Psoas muscle (tissue), 8 donors: Measurements from ENCODE around the gene CUBN. TPM values are rescaled to one million over a fixed set of nuclear protein-coding genes. Genes with fewer than 3 reads are reported as not detected.

Experiments used
- ATAC-seq, 4 donors: fragments of 200-7000 bp; cut with Tn5 transposase; one replicate each; pipeline ENCODE4 v1.9.1; 2020; ENCODE audit warnings: moderate library complexity in 3 of 4, mild to moderate bottlenecking in 2 of 4
- DNase-seq, 2 donors: peaks; one replicate each; pipeline ENCODE4 v3.0.0-alpha.2; 2020
- H3K27ac ChIP-seq: fragments of 200-600 bp; one replicate; pipeline ENCODE4 v1.8.0; 2022
- H3K27me3 ChIP-seq, 3 donors: fragments of 200-600 bp in 1 of 3; one replicate each; pipeline versions ENCODE4 v1.6.1 to v1.8.0; 2013 to 2022; ENCODE audit warnings: low read length in 2 of 3, mild to moderate bottlenecking in 2 of 3, moderate library complexity in 1 of 3; ENCODE audit not compliant: insufficient read depth in 3 of 3
- H3K36me3 ChIP-seq, 2 donors: fragments of 200-600 bp in 1 of 2; one replicate each; pipeline versions ENCODE4 v1.6.1 to v1.8.0; 2013 to 2022; ENCODE audit warnings: low read depth in 1 of 2, mild to moderate bottlenecking in 1 of 2, moderate library complexity in 1 of 2; ENCODE audit not compliant: insufficient read depth in 1 of 2
- H3K4me1 ChIP-seq: fragments of 200-600 bp; one replicate; pipeline ENCODE4 v1.8.0; 2022
- H3K4me3 ChIP-seq: fragments of 200-600 bp; one replicate; pipeline ENCODE4 v1.8.0; 2022; ENCODE audit warnings: mild to moderate bottlenecking
- H3K9me3 ChIP-seq: fragments of 200-600 bp; one replicate; pipeline ENCODE4 v1.8.0; 2022
- CTCF ChIP-seq: fragments of 200-600 bp; IDR thresholded peaks from one replicate; pipeline ENCODE4 v1.8.0; 2022; ENCODE audit warnings: antibody characterized with exemption
- WGBS, 3 donors: extraction: QIAGEN DNeasy Blood & Tissue Kit; methylation state at CpG; one replicate each; pipeline versions ENCODE4 v1.1.6 to v1.1.7; 2013; 5-methylcytosine and 5-hydroxymethylcytosine counted together
- intact Hi-C, 2 donors: fragments of 100-400 bp; cut with DNase I; formaldehyde crosslinking; loops; one replicate each; pipeline versions ENCODE4 v1.11.0 to v1.14.2; 2022
- long read RNA-seq, 2 donors: library from polyadenylated mRNA; unstranded; transcript quantifications; one replicate each; pipeline ENCODE4 v2.0.0, GENCODE V29; 2021
- polyA plus RNA-seq, 3 donors: library from polyadenylated mRNA; stranded (reverse); fragments of 200-250 nt; gene quantifications; one replicate each; pipeline ENCODE4 v1.2.3, GENCODE V29; 2013
- total RNA-seq, 4 donors: library from RNA; stranded (reverse); fragmentation: NEBNext Ultra II Directional in 2 of 4; extraction: Animal tissue kit (Norgen Biotek cat#: 25700) in 2 of 4; gene quantifications; one replicate each; pipeline versions ENCODE4 v1.2.1 to v1.2.4, GENCODE V29; 2021 to 2023
- donor health status: healthy with polysubstance abuse.
- donor health status: DM: no; HTN: no; CAD: no; lungs with moderate emphysema.
- donor health status: Bipolar disorder and iron deficiency.
- donor health status: healthy.
- donor health status: DM: yes; HTN: yes; CAD: no.
- donor health status: DM: no; HTN: no; CAD: no.
- donor health status: DM: no; HTN: no; CAD: no.
- donor health status: DM: yes; HTN: yes; CAD: no.

CUBN gene
- total RNA-seq (1 to 10 TPM in 1 of 4 donors, under 1 TPM in 3; 0.17 to 1.1 (median 0.45) TPM), polyA plus RNA-seq (under 1 TPM; 0.07 to 0.36 (median 0.12) TPM)
- long read RNA-seq, donor 1, partial matches to known transcripts = 0 of 1 reads
- long read RNA-seq, donor 1, other reads (novel, unspliced or antisense) = 1 of 1 reads
- long read RNA-seq, donor 2 = 0 reads

- no peaks in the 10 kb centered on the region for H3K36me3 ChIP-seq
- no peaks in the 10 kb centered on the region for H3K4me1 ChIP-seq
- H3K27me3 ChIP-seq = no peaks in the 10 kb centered on the region
- intact Hi-C loops = no loop called here
- DNase-seq (no peak), ATAC-seq (no peak)
- no peak within 1 kb of the TSS for H3K27ac ChIP-seq
- H3K9me3 ChIP-seq = no peaks in the 10 kb centered on the region
- 93 to 100% (median 100%) methylated on average over 1 of the region's 1 CpG for WGBS, 3 donors
- no peak within 1 kb of the TSS for H3K4me3 ChIP-seq
- no peak for TF ChIP-seq CTCF
Observed at GRCh38 chr10:17129741-17130140, at the start of gene CUBN. Gene CUBN (minus strand): TSS chr10:17129811. CDS start chr10:17129765, 46 bp downstream.

- Histone ChIP-seq H3K27ac (no peak overlapping the region), H3K4me3 (no peak overlapping the region), H3K36me3 (no peaks in the 10 kb centered on the region), H3K4me1 (no peaks in the 10 kb centered on the region), H3K27me3 (no peaks in the 10 kb centered on the region), H3K9me3 (no peaks in the 10 kb centered on the region)
- TF ChIP-seq CTCF = no peak
- ATAC-seq = no peak
- no peak for DNase-seq
- WGBS, 3 donors = 67 to 81% (median 76%) methylated on average over 3 of the region's 3 CpGs
- intact Hi-C loops = no loop called here
Observed at GRCh38 chr10:17179002-17179401, 49.4 kb upstream of the CUBN start.

GRCh38 chr10:17178006-17178405 is 48.4 kb upstream of the CUBN start:
- H3K9me3 ChIP-seq = no peaks in the 10 kb centered on the region
- no peak overlapping the region for H3K4me3 ChIP-seq
- WGBS, 3 donors = 89 to 98% (median 98%) methylated on average over 1 of the region's 1 CpG
- no peak for ATAC-seq
- no peaks in the 10 kb centered on the region for H3K4me1 ChIP-seq
- intact Hi-C loops = loop anchor here in 1 of 2 donors (1.0 kb wide), 1 partner anchor 20 kb away; no protein-coding TSS in a partner anchor
- no peaks in the 10 kb centered on the region for H3K36me3 ChIP-seq
- H3K27me3 ChIP-seq = no peaks in the 10 kb centered on the region
- no peak for TF ChIP-seq CTCF
- DNase-seq = no peak
- no peak overlapping the region for H3K27ac ChIP-seq

- Histone ChIP-seq H3K4me1 (no peaks in the 10 kb centered on the region), H3K4me3 (no peak overlapping the region), H3K9me3 (no peaks in the 10 kb centered on the region), H3K27ac (no peak overlapping the region), H3K36me3 (no peaks in the 10 kb centered on the region), H3K27me3 (no peaks in the 10 kb centered on the region)
- DNase-seq = no peak
- ATAC-seq = no peak
- intact Hi-C loops = no loop called here
- TF ChIP-seq CTCF = no peak
- WGBS, 3 donors = 90 to 100% (median 100%) methylated on average over 1 of the region's 1 CpG
Observed at GRCh38 chr10:17177014-17177413, 47.4 kb upstream of the CUBN start.

- intact Hi-C loops = no loop called here
- Histone ChIP-seq H3K9me3 (no peaks in the 10 kb centered on the region), H3K36me3 (no peaks in the 10 kb centered on the region), H3K27ac (no peak overlapping the region), H3K4me3 (peak overlapping the region; percentile 36), H3K4me1 (no peaks in the 10 kb centered on the region), H3K27me3 (no peaks in the 10 kb centered on the region)
- TF ChIP-seq CTCF = no peak
- no peak for DNase-seq
- no peak for ATAC-seq
Observed at GRCh38 chr10:17176091-17176490, 46.5 kb upstream of the CUBN start.
